ENCODE data around the gene KCNA1.

DNA sequence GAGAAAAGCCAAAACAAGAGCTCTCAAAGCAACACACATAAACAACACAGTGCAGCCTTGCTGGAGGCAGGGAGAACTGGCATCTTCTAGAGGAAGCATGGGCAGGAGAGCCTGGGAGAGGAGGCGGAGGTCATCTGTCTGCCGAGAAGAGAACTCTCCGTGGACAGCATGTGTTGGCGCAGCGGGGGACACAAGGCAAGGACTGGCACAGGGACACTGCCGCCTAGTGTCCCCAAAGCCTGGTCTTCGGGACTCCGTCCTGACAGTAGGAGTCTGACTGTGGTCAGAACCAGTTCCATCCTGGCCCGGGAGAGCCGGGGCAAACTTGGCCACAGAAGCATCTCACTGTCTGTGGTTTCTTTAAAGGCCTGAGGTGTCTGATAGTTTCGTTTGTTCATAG, 47.3 kb downstream of the KCNA1 start:
- TF ChIP-seq, protein P1, sequence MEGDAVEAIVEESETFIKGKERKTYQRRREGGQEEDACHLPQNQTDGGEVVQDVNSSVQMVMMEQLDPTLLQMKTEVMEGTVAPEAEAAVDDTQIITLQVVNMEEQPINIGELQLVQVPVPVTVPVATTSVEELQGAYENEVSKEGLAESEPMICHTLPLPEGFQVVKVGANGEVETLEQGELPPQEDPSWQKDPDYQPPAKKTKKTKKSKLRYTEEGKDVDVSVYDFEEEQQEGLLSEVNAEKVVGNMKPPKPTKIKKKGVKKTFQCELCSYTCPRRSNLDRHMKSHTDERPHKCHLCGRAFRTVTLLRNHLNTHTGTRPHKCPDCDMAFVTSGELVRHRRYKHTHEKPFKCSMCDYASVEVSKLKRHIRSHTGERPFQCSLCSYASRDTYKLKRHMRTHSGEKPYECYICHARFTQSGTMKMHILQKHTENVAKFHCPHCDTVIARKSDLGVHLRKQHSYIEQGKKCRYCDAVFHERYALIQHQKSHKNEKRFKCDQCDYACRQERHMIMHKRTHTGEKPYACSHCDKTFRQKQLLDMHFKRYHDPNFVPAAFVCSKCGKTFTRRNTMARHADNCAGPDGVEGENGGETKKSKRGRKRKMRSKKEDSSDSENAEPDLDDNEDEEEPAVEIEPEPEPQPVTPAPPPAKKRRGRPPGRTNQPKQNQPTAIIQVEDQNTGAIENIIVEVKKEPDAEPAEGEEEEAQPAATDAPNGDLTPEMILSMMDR (IDR thresholded peaks at IDR 0.05): no peak
- no peak for TF ChIP-seq POLR2A (IDR thresholded peaks at IDR 0.05)

Measured in thyroid gland (tissue), 4 donors.